HG02973 (cell line): ENCODE data around the gene LMOD1.
"Not testable (repeated sequence)": the region's sequence is repeated elsewhere in the genome, so short reads cannot be mapped to it uniquely, and the experiment has no call there.

Experiments used
- ATAC-seq: cut with Tn5 transposase; IDR thresholded peaks from one replicate; pipeline ENCODE4 v1.9.1; 2021; ENCODE audit warnings: moderate library complexity; ENCODE audit not compliant: unreplicated experiment

Gene LMOD1

DNA sequence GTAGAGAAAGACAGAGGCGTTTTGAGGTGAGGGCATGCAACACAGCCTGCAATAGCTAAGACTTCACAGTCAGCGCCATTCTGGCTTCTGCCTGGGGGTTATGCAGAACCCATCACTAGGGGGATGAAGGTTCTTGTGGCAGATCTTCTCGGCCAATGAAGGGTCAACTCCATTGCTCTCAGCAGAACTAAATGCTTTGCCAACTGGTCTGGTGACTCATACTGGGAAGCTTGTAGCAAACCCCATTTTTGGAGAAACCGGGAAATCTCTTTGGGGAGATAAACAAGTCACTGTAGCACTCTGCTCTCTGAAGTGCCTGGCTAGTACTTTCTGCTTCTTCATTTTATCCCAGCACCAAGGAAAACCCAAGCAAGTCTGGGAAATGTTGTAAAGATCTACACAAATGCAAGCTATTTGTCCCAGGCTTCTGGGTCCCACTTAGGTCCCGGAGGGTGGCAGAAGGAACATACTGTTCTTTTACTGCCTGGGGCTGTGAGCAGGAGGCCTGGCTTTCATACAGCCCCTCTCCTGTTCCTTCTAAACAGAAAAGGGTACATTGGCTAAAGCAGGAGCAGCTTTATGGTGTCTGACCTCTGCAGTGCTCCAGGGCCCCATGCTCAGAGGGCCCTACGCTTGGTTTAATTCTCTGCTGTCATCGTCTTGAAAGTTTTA, 28.9 kb downstream of the LMOD1 start:
- ATAC-seq, result no peak

DNA sequence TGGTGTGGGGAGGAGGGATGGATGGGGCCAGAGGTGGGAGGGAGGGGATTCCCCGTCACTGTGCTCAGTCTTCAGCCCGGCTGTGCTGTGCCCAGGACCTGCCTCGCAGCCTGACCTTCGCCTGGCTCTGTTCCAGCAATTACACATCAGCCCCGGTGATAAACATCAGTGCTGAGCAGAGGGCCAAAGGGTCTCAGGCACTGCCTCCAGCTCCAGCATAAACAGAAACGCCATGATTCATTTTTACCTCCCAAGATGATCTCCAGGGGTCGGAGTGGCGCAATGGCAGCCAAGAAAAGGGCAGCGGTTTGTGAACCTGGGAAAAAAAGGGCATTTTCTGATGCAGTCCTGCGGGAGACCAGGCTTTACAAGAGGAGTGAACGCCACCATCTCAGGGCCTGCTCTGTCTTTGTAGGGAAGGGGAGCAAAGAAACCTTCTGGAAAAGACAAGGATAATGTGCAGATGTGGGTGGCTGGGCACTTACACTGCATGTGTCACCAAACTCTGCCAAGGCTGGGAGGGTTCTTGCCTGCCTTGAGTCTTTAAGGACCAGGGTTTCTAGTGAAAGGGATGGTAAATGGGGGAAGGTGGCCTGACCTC, 29.6 kb downstream of the LMOD1 start:
- ATAC-seq, result no peak

DNA sequence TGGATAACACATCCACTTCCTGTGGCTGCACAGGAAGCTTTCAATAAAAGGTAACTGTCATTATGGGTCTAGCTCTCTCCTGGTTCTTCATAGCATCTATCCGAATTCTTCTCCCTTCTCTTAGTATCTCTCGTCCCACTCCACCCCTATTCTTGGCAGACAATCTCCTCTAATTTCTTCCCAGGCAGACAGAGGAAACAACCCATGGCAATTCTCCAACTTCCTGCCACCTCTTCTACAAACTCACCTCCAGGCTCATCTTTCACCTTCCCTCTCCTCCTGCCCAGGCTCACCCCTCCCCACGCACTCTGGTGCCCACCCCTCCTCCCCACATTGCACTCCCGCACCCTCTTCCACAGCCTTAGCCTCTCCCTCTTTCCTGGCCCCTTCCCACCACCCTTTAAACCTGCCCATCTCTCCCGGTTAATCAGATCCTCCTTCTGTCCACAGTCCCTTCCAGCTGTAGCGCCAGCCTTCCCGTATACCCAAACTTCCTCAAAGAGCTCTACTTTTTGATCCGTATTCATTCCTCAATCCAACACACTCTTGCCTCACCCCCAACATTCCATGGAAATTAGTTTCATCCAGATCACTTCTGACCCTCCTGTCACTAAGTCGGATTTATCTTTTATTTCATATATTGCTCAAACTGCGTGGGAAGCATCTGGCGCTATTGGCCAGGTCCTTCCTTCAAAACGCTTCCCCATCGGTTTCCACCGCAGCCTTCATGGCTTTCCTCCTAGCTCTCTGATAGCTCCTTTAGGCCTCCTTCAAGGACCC, 31.7 kb downstream of the LMOD1 start:
- no peak for ATAC-seq

DNA sequence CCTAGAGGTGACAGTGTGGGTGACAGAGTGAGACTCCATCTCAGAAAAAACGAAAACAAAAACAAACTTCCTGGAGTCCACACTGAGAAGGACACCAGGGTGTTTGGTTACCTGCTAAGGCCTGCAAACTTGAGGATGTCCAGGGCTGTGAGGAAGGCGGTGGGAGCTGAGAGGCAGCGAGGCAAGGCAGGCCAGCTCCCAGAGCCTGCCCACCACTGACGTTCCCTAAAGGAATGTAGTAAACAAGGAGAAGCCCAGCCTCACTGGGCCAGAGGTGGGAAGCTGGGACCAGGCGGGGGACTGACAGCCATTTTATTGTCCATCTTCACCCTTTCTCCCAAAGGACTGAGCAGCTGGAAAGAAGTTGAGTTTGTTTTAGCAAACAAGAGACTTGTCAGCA, 33.5 kb downstream of the LMOD1 start:
- ATAC-seq, result no peak

DNA sequence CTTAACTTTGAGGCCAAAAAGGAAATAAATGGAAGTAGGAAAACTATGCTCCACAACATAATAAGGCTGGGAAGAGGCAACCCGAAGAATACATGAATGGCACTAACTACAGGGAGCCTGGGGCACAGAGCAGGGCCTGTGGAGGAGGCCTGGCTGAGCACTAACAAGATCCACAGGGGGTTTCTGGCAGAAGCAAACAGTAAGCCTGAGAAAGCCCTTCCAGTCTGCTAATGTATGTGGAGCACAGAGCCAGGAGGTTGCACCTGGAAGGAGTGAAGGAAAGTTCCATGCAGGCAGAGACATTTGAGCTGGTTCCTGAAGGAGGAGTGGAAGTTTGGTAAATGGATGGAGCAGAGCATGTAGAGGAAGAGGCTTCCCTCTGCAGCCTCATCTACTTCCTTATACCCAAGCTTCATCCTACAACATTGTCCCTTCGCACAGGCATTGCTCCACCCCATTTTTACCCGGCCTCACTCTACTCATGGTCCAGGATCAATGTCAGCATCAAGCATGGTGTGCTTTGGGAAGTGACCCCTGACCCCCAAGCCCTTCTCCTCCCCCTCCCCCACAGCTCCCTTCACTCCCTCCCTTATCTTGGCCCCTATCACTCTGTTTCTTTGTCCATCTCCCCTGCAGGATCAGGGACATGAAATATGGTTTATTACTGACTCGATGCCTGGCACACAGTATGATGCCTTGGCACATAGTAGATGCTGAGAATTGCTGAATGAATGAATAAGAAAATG, 34.3 kb downstream of the LMOD1 start:
- ATAC-seq, result no peak

DNA sequence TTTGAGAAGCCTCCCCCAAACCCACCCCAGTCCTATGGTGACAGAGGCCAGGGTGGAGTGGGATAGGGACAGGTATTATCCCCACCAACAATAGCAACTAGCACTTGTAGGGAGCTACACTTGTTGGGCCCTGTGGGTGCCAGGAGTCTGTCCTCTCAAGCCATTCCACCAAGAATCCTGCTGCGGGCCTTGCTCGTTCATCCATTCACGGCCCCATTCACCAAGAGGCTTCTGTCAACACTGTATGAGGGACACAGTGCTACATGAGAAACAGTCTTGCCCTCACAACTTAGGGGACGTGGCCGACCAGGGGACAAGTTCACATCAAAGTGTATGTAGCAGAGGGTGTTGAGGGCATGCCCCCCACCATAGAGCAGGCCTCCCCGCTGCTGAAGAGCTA, 38.7 kb downstream of the LMOD1 start:
- no peak for ATAC-seq

DNA sequence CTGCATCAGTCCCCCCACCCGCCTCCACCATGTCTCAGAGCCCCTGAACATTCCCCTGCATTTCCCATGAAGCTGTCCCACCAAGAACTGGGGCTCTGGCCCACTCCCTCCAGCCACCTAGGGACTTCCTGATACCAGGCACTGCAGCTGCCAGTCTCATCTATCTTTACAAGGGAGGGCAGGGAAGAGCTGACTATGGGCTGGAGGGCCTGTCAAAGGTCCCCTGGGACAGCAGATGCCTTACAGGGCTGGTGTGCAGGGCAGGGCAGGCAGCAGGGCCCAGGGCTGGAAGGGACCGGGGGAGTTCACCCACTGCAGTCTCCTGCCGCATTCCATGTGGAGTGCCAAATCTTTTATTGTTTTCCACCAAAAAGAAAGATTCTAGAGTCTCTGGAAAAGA, 40.0 kb downstream of the LMOD1 start:
- ATAC-seq, result no peak

DNA sequence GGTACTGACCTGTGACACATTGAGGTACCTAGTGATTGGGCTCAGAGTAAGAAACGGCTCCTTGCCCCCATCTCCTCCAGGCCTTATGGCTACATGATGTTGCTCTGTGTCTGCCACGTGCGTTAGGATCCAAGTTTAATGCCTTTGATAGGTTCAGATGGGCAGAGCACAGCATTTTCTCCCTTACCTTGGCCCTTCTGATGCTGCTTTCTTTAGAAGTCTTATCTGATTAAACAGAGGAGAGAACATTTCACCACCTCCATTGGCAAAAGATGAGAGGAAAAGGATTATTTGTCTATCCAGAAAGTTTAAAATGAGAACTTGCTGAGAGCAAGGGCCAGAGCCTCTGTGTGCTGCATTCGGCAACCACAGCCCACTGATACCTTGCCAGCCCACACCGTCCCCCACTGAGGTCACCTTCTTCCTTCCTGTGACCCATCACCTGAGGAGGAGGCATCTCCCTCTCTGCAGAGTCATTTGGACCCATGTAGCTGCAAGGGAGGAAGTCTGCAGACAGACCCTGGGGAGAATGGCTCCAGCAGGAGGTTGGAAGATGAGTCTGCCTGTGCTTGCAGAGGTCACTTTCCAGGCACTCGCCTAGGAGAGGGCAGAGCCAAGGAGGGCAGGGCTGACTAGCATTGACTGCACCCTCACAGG, 41.0 kb downstream of the LMOD1 start:
- ATAC-seq, result no peak

DNA sequence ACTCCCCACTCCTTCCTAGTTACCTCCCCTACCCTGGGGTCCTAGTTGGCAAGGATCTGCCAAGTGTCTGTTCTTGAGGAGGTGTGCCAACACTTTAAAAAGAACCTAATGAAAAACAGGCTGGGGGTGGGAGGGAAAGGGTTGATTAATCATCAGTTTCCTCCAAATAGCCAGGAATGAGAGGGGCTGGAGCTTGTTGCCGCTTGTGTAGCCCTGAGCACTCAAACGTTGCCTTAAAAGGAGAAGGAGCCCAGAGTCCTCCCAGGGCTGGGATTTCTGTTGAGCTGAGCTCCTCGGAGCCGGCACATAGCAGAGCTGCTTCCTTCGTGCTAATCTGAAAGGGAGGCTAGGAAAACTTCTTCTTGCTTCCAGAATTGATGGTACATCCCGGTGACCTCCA, 41.8 kb downstream of the LMOD1 start:
- ATAC-seq, result no peak

DNA sequence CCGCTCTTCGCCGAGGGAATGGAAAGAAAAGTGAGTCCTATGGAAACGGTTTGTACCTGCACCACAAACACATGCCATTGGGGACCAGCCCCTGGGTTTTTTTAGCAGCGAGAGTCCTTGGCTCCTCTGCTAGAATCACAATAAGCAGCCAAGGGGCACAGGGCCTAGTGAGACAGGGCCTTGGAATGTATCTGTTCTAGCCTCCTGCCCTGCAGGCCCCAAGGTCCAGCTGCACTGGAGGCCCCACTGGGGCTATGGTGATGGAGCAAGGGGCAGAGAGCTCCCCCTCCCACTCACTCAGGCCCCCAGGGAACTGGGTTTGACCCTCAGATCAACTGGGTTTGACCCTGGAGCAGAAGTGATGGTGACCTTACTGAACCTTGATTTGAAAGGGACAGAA, 43.2 kb downstream of the LMOD1 start:
- ATAC-seq, result no peak

DNA sequence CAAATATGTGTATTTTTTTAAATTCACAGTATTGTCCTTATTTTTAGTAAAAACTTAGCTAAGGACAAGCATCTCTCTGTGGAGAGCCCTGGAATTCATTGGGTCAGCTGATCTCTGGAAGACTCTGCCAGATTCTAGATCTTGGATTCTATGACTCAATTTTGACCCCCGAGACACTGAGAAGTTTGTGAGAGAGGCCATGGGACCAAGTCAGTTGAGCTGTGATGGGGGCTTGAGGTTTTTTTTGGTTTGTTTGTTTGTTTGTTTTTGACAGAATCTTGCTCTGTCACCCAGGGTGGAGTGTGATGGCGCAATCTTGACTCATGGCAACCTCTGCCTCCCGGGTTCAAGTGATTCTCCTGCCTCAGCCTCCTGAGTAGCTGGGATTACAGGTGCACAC, 44.1 kb downstream of the LMOD1 start:
- no peak for ATAC-seq

DNA sequence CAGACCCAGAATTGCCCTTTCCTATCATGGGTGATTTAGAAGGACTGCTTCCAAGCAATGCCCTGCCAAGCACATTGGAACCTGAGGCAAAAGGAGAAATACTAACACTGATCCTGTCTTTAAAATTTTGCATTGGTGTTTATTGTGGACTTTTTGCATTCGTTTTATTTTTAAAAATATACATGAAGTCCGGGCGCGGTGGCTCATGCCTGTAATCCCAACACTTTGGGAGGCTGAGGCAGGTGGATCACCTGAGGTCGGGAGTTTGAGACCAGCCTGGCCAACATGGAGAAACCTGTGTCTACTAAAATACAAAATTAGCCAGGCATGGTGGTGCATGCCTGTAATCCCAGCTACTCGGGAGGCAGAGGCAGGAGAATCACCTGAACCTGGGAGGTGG, 45.3 kb downstream of the LMOD1 start:
- not testable (repeated sequence) for ATAC-seq

DNA sequence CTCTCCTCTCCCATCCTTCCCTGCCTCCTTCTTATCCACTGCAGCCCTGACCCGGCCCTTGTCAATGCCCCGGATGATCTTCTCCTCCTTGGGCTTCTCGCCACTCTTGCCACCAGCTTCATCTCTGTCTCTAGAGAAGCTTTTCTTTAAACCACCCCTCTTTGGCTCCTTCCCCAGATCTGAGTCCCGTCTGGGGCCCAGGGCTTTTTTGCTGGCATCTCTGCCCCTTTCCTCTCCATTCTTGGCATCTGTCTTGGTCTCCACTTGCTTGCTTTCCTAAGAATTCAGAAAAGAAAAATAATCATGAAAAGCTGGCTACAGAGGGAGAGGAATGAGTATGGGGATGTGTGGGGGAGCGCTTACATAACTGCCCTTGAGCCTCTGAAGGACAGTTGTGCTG, 45.9 kb downstream of the LMOD1 start:
- ATAC-seq, result no peak

DNA sequence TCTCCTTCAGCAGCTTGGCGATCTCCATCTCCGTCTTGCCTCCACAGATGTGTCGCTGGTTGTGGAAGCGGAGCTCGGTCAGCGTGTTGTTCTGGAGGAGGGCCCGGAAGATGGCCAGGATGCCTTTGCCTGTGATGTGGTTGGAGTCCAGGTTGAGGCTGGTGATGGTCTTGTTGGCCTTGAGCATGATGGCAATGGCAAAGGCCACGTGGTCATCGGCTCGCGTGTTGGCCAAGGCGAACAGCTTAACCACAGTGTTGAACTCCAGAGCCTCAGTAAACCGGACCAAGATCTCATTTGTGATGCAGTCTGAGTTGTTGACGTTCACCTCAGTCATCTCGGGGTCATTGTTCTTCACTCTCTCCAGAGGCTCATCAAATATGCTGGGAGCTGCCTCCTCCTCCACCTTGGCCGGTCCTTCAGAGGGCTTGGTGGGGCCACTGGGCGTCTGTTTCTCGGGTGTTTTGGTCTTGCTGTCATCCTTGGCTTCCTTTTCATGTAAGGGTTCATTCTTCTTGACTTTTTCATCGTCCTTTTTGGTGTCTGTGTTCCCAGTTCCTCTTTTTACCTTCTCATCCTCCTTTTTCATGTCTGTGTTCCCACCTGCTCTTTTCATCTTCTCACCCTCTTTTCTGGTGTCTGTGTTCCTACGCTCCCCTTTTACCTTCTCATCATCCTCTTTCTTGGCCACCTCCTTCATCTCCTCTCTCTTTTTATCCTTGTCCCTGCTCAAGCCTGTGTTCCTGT, 46.5 kb downstream of the LMOD1 start:
- ATAC-seq, result no peak

DNA sequence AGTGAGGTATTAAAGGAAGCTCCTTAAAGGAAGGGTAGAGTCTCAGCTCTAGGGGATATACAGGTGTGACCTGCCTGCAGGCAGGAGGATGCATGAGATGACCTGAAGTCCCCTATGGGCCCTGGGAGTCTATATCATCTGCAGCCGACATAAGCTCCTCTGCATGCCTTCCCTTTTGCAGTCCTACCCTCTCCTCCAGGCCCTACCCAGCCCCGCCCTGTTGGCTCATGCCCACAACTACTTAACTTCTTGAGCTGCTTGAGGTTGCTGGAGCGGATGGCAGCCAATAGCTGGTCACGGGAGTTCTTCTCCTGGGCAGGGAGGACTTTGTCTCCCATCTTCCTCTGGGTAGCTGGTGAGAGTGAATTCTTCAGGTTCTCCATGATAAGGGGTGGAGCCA, 47.4 kb downstream of the LMOD1 start:
- ATAC-seq, result no peak

DNA sequence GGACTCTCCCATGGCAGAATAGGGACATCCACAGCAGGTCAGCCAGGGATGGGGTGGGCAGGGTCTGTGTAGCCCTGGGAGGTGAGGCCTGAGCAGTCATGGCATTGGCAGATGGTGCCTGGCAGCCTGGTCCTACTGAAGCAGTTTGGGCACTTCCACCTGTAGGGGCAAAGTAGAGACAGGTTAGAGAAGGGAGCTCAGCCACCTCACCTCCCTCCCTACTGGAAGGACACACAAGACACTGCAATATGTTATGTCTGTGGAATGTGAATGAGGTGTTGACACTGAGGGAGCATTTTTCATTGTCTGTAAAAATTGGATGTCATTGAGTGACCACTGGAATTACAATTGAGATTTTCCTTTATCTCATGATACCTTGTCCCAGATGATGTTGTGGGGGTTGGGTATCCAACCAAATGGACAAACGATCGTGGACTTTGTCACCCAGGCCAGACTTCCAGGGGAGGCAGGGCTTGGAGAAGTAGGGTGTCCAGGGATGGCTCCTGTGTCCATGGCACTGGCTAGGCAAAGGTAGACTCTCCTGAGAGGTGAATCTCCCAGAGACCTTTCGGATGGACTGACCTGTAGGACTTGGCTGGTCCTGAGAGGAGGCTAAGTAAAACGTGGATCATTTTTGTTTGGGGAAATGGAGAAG, 48.0 kb downstream of the LMOD1 start:
- ATAC-seq, result no peak

DNA sequence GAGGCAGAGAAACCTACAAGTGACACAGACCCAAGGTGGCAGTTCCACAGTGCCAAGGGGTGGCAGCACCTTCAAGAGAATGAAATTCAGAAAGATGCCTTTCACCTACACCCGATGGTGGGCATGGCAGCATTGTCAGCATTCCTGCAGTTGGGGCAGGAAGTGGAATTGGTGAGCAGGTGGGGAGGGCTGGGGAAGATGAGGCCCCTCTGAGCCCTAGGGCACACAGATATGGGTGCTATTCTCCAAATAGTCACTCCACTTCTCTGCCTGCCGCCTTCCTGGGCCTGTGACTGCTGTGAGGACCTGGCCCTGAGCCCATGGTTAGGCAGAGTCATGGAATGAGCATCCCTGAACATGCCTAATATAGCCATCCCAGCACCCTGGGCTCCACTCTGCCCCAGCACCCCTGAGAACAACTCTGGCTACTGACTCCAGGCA, 49.4 kb downstream of the LMOD1 start:
- no peak for ATAC-seq

DNA sequence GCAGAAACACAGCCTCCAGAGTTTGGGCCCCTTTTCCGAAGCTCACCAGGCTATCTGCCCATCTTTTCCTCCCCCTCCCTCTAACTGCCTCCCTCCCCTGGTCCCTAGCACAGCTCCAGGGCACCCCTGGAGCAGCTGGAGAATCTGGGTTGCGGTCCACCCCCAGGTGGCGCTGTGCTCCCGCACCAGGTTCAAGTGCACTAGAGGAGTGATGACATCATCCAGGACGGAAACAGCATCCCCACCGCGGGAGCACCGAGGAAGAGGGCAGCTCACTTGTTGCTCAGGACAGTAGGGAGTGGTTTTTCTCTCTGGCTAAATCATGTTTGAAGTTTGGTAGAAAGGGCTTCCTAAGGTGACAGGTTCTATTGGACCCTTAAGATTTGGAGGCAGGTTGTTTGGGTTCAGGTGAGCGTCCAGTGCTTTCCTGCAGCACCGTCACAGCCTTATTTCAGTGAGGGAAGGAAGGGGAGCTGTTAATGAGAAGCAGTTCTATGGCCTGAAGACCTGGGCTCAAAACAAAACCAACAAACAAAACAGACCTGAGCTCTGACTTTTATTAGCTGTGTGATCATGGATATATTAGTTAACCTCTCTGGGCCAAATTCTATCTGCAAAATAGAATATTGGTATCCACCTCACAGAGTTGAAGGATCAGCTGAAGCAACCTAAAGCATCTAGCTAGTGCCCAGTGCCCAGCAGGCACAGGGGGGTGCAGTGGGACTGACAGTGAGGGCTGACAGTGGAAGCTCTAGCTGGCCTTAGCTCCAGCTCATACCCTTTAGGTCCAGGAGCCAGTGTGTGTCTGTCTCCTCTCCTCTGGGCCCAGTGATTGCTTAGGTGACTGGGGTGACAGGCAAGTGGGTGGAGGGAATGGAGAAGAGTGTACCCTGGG, 50.2 kb downstream of the LMOD1 start:
- ATAC-seq, result peak; percentile 75
